ENCODE data around the gene FGD4. TPM values are rescaled to one million over a fixed set of nuclear protein-coding genes. Genes with fewer than 3 reads are reported as not detected.

Gene FGD4
- total and polyA plus RNA-seq, 8 donors, result 5.5 to 138 (median 80.8) TPM

DNA sequence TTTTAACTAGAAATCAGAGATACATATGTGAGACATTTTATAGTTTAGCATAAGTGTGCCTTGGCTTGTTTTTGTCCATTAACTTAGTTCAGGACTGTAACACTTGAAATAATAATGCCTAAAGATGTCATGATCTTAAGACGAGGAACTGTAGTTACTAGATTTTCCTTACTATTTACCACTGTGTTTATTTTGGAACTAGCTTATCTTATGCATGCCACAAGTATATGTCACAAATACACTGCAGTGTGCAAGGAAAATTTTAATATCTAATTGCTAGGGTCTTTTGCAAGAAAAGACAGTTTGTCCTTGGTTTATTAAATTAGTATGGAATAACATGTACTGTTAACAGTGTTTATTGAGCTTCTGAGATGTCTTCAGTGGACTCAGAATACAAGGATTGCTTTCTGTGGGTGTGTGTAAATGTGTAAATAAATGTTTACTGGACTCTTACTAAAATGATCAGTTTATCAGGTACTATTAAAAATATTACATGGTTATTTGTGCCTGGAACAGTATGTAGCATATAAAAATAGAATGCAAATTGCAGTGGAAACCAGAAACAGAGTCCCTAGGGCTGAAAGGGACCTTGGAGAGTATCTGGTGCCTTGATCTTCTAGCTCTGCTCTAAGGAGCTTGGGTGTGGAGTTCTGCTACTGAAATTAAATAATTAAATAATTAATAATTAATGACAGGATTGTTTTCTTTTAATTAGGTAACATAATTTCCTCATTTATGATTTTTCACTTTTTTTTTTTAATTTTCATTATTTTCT lies 58.1 kb downstream of the FGD4 start:
- H3K36me3 ChIP-seq, result no peaks in the 10 kb centered on the region
- no peaks in the 10 kb centered on the region for H3K27me3 ChIP-seq
- peak overlapping the region in 3 of 5 donors; percentile 32 to 72 (median 69) for H3K27ac ChIP-seq
- no peaks in the 10 kb centered on the region for H3K9me3 ChIP-seq
- intact Hi-C loops (cut with DNase I; ENCODE audit: low total_unique reads), result loop anchor here (5.0 kb wide), 1 partner anchor 200 kb away; no protein-coding TSS in a partner anchor
- peaks cover 23 to 64% (median 47%) of the 10 kb centered on the region in 4 donors for H3K4me1 ChIP-seq
- DNase-seq, result no peak
- WGBS, 5 donors, result 11 to 22% (median 19%) methylated on average over 1 of the region's 1 CpG
- no peak overlapping the region for H3K4me3 ChIP-seq
- TF ChIP-seq, protein P1, sequence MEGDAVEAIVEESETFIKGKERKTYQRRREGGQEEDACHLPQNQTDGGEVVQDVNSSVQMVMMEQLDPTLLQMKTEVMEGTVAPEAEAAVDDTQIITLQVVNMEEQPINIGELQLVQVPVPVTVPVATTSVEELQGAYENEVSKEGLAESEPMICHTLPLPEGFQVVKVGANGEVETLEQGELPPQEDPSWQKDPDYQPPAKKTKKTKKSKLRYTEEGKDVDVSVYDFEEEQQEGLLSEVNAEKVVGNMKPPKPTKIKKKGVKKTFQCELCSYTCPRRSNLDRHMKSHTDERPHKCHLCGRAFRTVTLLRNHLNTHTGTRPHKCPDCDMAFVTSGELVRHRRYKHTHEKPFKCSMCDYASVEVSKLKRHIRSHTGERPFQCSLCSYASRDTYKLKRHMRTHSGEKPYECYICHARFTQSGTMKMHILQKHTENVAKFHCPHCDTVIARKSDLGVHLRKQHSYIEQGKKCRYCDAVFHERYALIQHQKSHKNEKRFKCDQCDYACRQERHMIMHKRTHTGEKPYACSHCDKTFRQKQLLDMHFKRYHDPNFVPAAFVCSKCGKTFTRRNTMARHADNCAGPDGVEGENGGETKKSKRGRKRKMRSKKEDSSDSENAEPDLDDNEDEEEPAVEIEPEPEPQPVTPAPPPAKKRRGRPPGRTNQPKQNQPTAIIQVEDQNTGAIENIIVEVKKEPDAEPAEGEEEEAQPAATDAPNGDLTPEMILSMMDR (IDR thresholded peaks at IDR 0.05), result no peak
- TF ChIP-seq POLR2A (IDR thresholded peaks at IDR 0.05) (no peak), POLR2AphosphoS5 (IDR thresholded peaks at IDR 0.05) (no peak), EP300 (IDR thresholded peaks at IDR 0.05) (no peak)

DNA sequence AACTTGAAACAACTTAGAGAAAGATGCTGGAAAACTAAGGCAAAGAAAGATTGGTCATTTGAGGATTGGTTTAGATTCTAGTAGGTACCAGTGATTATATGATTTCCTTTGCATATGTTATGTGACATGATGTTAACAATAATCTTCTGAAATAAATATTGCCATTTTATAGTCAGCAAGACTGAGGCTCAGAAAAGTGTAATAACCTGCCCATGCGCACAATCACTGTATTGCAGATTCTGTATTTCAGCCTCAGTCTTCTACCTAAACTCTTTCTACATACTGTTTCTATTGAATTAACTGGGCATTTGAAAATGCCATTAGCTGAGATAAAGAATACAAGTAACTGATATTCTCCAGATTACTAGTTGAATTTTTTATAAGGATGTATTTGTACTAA lies 61.3 kb downstream of the FGD4 start:
- Histone ChIP-seq H3K27me3 (no peaks in the 10 kb centered on the region), H3K4me3 (no peak overlapping the region), H3K4me1 (peaks cover 14 to 40% (median 28%) of the 10 kb centered on the region in 4 donors), H3K9me3 (no peaks in the 10 kb centered on the region), H3K27ac (no peak overlapping the region), H3K36me3 (no peaks in the 10 kb centered on the region)
- no peak for DNase-seq
- intact Hi-C loops (cut with DNase I; ENCODE audit: low total_unique reads), result no loop called here
- TF ChIP-seq POLR2A (IDR thresholded peaks at IDR 0.05) (no peak), POLR2AphosphoS5 (IDR thresholded peaks at IDR 0.05) (no peak)
- TF ChIP-seq, protein P1 (IDR thresholded peaks at IDR 0.05), result no peak
- 92 to 100% (median 96%) methylated on average over 1 of the region's 1 CpG for WGBS, 5 donors

DNA sequence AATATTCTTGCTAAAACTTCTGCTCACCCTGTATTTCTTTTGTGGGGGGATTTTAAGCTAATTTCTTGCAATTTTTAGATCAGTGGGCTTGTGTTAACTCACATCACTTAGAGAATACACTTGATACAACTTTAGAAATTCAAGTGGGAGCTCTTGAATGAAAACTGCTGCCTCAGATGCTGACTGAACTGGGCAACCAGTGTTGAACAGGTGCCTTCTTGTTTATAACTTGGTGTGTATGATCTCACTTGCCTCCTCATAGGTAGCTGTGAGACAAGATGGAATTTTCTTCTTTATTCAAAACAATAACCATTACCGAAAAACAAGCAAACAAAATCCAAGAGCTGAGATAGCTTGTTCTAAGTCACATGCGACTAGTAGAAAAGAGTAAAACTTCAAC lies 63.5 kb downstream of the FGD4 start:
- no peak for DNase-seq
- intact Hi-C loops (cut with DNase I; ENCODE audit: low total_unique reads), result no loop called here
- Histone ChIP-seq H3K4me1 (peaks cover 0 to 21% (median 12%) of the 10 kb centered on the region in 4 donors), H3K4me3 (no peak overlapping the region), H3K9me3 (no peaks in the 10 kb centered on the region), H3K27ac (no peak overlapping the region), H3K27me3 (no peaks in the 10 kb centered on the region), H3K36me3 (no peaks in the 10 kb centered on the region)
- WGBS, 5 donors, result 89 to 98% (median 95%) methylated on average over 2 of the region's 2 CpGs
- TF ChIP-seq POLR2A (IDR thresholded peaks at IDR 0.05) (no peak), EP300 (IDR thresholded peaks at IDR 0.05) (no peak), POLR2AphosphoS5 (IDR thresholded peaks at IDR 0.05) (no peak)
- TF ChIP-seq, protein P1 (IDR thresholded peaks at IDR 0.05), result no peak

DNA sequence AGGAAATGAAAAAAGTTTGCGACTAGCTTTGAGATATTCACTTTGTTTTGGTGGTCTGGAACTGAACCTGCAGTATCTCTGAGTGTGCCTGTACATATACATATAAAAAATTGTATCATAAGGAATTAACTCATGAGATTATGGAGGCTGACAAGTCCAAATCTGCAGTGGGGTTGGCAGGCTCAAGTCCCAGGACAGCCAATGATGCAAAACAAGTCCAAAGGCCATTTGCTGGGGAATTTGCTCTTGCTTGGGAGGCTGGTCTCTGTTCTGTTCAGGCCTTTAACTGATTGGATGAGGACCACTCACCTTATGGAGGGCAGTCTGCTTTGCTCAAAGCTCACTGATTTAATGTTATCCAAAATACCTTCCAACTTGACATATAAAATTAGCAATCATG lies 66.8 kb downstream of the FGD4 start:
- no peak for DNase-seq
- Histone ChIP-seq H3K4me1 (peaks cover 0 to 36% (median 14%) of the 10 kb centered on the region in 4 donors), H3K9me3 (no peaks in the 10 kb centered on the region), H3K27ac (no peak overlapping the region), H3K36me3 (no peaks in the 10 kb centered on the region), H3K4me3 (no peak overlapping the region), H3K27me3 (no peaks in the 10 kb centered on the region)
- WGBS, 5 donors, result 93 to 100% (median 98%) methylated on average over 1 of the region's 1 CpG
- intact Hi-C loops (cut with DNase I; ENCODE audit: low total_unique reads), result no loop called here
- TF ChIP-seq EP300 (IDR thresholded peaks at IDR 0.05), result no peak
- TF ChIP-seq, protein P1 (IDR thresholded peaks at IDR 0.05), result no peak
- TF ChIP-seq POLR2AphosphoS5 (IDR thresholded peaks at IDR 0.05), result no peak
- no peak for TF ChIP-seq POLR2A (IDR thresholded peaks at IDR 0.05)
